Endometrial microvascular endothelial cells (primary cell): ENCODE measurements around the gene CAVIN4. TPM values are rescaled to one million over a fixed set of nuclear protein-coding genes. Genes with fewer than 3 reads are reported as not detected.

Experiments used
- in situ Hi-C: cut with HindIII; loops from 2 replicates; pipeline ENCODE4 v1.10.0; 2017; ENCODE audit warnings: low sequenced_read_pairs, low pct_unique_long_range_greater_than_20kb; ENCODE audit errors: inconsistent ontology term
- total RNA-seq: library from RNA; depleted of rRNA; stranded (reverse); fragments of >200 nt; gene quantifications from one replicate; pipeline ENCODE4 v1.2.3, GENCODE V29; 2015; ENCODE audit errors: inconsistent ontology term

The CAVIN4 gene, protein sequence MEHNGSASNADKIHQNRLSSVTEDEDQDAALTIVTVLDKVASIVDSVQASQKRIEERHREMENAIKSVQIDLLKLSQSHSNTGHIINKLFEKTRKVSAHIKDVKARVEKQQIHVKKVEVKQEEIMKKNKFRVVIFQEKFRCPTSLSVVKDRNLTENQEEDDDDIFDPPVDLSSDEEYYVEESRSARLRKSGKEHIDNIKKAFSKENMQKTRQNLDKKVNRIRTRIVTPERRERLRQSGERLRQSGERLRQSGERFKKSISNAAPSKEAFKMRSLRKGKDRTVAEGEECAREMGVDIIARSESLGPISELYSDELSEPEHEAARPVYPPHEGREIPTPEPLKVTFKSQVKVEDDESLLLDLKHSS
- total RNA-seq: 0.74 TPM

DNA sequence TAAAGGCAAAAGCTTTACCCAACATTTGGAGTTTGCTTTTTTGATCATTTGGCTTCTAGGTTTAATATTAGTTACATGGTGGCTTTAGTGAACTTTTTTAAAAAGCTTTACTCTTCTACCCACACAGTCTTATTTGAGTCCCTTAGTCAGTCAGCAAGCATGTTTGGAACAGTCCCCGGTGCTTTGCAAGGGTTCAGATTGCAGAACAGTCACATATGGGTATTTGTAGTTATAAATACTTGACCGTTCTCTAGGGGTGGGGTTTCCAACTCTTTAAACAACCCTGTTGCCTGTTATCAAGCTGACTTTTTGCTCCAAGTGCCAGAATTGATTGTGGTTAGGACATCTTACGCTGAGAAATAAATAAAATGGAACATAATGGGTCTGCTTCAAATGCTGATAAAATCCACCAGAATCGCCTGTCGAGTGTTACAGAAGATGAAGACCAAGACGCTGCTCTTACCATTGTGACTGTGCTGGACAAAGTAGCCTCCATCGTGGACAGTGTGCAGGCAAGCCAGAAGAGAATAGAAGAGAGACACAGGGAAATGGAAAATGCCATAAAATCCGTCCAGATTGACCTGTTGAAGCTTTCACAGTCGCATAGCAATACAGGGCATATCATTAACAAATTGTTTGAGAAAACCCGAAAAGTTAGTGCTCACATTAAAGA lies at the start of gene CAVIN4:
TSS of gene CAVIN4 (plus strand) at position 304 of the 673 bp plus-strand sequence. CDS start at position 369, 65 bp downstream.
- in situ Hi-C loops: no loop called here

DNA sequence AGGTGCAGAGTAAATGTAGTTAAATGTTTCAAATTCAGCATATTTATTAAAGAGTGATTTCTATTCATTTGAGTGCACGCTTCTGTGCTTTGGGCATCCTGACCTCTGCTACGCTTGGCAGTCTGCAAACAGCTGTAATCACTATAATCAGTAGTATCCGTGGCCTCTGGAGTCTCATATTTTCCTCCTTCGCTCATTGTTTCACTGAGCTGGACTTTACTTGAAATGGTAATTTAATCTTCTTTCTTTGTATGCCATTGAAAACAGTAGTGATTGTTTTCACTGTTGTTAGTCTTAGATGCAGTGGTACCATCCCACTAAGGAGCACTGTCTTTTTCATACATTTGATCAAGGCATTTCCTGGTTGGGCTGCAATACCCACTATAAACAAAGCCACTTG lies 43.5 kb upstream of the CAVIN4 start:
- in situ Hi-C loops: no loop called here

DNA sequence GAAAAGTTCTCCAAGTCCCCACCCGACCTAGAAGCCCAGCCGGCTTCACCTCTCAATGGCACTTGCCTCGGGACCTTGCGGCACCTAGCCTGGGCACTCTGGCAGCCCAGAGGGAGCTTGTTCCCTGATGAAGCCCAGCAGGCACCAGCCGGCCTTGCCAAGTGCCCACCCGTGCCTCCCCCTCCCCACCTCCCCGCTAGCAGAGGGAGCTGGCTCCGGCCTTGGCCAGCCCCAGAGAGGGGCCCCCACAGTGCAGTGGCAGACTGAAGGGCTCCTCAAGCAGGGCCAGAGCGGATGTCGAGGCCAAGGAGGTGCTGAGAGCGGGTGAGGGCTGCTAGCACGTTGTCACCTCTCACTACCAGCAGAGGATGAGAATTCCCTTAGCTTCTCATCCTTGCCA lies 37.6 kb upstream of the CAVIN4 start:
- in situ Hi-C loops: no loop called here

DNA sequence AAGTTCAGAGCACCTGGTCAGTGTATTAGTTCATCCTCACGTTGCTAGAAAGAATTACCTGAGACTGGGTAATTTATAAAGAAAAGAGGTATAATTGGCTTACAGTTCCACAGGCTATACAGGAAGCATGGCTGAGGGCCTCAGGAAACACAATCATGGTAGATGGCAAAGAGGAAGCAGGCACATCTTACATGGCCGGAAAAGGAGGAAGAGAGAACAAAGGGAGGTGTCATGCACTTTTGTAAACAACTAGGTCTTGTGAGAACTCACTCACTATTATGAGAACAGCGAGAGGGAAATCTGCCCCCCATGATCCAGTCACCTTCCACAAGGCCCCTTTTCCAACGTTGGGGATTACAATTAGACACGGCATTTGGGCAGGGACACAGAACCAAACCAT lies 28.8 kb upstream of the CAVIN4 start:
- in situ Hi-C loops: no loop called here

DNA sequence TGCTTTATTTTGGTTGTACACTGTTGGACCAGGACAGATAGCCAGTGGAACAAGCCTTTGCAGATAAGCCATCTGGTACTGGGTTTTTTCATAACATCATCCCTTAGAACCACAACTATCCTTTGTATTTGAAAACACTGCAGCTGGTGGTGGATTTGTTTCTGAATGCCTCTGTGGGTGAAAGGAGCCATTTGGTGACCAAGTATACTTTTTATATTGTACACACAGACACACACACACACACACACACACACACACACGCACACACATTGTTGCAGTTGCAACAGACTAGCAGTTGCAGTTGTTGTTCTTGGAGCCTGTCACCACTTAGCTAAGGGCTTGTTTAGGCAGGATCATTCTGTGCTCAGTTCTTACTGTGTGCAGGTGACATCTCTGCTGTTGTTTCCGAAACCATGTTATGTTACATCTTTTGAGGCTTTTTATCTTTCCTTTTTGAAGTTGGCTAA lies 22.9 kb upstream of the CAVIN4 start:
- in situ Hi-C loops: no loop called here

DNA sequence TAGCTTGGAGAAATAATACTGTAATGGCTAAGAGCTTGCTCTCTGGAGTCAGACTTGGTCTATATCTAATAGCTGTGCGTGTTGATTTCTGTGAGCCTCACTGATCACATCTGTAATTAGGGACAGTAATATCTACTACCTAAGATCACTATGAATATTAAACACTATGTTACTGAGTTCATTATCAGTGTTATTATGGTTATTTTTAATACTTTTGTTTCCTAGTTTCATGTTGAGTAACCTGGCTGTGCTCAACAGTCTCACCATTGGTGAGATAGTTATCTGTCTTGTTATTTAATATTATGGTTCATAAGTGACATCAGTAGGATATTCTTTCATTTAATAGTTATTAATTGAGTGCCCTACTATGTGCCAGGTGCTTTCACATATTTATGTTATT lies 22.4 kb upstream of the CAVIN4 start:
- in situ Hi-C loops: no loop called here

DNA sequence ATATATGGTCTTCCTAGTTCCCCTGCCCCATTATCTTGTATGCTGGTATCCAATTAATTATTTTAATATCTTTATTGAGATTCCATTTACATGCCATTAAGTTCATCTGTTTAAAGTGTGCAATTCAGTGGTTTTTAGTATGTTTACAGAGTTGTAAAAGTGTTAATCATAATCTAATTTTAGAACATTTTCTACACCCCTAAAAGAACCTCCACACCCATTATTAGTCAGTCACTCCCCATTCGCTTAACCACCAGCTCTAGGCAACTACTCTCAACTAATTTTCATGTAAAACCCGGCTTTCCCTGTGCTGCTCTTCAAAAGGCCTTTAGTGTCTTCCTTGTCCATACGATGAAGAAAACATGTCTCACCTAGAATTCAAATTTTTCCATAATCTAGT lies 20.8 kb upstream of the CAVIN4 start:
- in situ Hi-C loops: no loop called here

DNA sequence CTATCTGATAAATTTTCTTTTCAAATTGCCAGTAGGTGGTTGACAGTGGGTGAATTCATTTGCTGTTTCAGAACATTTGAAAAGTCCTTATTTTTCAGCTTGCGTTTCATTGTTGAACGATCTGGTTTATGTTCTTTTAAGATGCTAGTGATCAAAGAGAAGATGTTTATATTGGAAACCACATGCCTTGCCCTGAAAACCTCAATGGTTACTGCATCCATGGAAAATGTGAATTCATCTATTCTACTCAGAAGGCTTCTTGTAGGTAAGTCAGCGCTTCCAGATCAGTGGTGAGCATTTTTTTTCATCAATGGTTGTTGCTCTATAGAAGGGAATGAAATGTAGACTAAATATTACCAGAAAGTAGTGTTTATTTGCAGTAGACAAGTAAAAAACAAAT lies 16.6 kb upstream of the CAVIN4 start:
- in situ Hi-C loops: no loop called here

DNA sequence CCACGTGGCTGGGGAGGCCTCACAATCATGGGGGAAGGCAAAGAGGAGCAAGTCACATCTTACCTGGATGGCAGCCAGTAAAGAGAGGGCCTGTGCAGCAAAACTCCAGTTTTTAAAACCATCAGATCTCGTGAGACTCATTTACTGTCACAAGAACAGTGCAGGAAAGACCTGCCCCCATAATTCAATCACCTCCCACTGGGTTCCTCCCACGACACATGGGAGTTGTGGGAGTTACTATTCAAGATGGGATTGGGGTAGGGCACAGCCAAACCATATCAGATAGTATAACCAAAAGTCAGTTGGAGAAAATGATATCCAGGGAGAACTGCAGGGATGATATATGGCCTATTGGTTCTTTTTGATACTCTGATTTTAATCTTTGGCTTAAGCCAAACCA lies 10.0 kb upstream of the CAVIN4 start:
- in situ Hi-C loops: no loop called here

DNA sequence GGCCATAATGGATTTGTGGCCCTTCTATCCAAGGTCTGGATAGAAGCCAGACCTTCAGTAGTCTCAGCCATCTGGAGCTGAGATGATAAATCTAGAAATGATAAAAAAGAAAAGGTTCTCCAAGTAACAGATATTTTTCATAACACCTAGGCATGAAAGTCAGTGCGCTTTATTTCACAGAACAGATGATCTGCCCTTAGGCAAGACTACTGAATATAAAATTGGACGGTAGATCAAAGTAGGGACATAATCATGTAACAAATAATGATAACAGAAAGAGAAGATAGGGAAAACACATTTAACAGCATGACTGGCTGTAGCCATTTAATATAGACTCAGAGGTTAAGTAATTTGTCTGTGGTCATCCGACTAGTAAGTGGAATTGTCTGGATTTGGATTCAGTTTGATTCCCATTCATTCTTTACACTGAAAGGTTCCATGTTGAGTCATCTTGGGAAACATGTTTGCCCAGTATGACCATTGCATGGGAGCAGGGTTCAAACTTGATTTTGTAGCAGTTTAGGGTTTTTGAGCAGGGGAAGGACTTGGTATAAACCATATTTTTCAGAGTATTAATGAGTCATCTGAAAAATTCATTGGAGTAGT lies 4.1 kb upstream of the CAVIN4 start:
- in situ Hi-C loops: no loop called here

DNA sequence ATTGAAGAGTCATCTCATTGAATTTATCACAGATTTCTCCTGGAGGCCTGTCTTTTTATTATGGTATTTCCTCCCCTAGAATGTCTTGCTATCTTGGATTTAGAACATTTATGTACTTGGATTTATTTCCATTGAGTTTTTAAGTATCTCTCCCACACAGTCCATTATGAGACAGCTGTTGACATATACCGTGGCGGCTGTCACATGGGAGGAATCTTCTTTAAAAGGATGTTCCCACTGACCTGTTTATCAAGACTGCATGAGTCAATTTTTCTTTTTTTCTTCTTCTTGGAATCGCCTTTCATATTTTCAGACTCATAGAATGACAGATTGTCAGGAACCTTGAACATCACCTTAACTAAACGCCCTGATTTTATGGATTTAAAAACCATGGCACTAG lies 2.9 kb upstream of the CAVIN4 start:
- in situ Hi-C loops: no loop called here

DNA sequence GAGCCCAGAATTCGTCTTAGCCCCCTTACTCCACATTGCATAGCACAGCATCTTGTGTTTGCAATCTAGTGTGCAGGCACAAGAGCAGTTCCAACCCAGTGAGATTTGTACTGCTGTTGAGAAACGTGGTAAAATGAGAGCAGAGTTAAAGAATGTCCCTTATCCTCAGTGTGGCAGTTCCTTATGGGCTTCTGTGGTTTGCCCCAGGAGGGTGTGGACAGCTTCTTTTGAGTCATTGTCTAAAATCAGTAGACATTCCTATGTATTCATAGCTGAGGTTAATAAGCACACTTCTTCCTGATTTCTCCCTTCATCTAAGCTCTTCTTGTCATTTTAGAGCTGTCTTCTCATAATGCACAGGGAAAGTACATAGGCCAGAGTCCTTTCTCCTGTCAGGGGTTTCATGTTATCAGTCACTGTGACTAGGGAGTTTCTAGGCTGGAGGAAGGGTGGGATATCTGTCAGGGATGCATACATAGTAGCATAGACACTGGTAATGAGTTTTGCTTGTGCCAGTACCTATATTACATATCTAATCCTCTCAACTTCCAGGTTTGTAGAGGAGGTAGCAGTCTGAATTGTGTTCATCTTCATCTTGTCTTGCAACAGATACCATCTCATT lies 2.0 kb upstream of the CAVIN4 start:
- in situ Hi-C loops: no loop called here

DNA sequence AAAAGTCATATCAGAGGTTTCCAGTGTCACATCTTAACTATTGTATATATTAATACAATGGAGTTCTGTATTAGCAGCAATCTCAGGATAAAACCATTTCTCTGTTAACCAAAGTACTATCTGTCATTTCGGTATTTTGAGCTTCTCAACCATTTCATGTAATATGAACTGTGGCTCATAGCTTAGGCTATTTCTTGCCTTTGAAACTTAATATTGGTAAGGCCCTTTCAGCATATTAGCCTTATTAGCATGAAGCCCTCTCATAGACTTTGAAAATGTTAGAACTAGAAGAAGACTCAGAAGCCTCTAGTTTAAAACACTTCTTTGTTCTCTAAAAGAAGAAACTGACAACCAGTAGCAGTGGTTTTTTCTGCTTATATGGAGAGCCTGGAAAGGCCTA lies 731 bp downstream of the CAVIN4 start:
- in situ Hi-C loops: no loop called here

DNA sequence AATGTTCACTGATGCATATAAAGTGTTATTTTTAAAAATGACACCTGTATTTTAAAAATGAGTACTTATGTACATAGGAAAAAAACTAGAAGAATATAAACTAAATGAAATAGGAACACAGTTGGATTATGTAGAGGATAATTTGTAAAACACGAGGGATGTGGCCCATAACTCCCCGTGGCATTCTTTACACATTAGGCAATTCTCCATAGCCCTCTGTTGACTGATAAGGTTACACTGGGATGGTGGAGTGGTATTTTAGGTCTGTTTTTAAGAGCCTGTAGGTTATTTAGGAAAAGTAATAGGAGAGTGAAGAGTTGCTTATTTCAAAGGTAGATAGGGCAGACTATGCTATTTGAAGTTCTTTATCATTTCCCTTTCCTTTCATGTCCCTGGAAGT lies 1.8 kb downstream of the CAVIN4 start:
- in situ Hi-C loops: no loop called here

DNA sequence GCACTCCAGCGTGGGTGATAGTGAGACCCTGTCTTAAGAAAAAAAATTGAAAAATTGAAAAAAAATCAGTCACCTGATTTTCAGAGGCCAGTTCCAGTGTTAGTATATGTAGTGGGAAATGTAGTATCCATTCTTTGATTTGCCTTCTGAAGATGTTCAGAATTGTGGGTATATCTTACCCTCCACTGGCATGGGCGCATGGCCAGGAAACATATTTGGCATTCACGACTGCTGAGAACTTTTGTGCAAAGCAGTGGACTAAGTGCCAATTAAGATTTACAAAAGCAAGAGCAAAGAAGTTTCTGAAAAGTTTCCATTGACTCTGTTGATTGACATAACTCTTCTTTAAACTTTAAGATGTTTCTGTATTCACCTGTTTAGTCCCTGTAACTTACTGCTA lies 2.4 kb downstream of the CAVIN4 start:
- in situ Hi-C loops: no loop called here

DNA sequence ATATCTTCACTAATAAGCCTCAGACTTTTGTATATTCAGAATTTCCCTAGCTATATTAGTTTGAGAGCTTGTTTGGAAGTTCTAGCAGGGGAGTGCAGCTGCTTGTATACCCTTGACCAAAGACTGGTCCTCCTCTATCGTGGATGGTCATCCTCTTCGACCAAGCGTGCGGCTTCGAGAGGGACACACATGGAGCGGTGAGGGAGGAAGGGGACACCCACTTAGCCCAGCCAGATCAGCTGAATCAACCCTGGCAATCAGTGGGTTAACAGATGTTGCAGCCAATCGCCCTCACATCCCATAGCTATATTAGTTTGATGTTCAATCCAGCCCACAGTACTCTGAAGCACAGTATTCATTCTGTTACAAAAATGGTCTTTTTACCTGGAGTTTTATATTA lies 3.2 kb downstream of the CAVIN4 start:
- in situ Hi-C loops: no loop called here

DNA sequence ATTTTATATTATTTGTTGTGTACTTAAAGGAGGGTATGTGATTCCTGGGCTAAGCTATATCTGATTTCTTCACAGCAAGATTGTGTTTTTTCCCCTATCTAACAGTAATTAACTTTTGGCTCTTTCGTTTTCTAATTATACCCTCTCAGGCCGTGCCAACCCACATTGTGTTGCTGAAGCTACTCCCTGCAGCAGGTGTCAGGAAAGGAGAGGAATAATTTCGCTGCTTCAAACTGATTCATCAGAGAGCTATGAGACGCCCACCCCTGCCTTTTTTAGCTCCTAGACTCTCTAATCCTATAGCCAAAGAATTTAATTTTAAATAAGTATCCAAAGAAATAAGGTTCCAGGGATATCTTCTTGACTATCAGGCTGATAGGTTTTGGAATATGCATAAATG lies 3.8 kb downstream of the CAVIN4 start:
- in situ Hi-C loops: no loop called here

DNA sequence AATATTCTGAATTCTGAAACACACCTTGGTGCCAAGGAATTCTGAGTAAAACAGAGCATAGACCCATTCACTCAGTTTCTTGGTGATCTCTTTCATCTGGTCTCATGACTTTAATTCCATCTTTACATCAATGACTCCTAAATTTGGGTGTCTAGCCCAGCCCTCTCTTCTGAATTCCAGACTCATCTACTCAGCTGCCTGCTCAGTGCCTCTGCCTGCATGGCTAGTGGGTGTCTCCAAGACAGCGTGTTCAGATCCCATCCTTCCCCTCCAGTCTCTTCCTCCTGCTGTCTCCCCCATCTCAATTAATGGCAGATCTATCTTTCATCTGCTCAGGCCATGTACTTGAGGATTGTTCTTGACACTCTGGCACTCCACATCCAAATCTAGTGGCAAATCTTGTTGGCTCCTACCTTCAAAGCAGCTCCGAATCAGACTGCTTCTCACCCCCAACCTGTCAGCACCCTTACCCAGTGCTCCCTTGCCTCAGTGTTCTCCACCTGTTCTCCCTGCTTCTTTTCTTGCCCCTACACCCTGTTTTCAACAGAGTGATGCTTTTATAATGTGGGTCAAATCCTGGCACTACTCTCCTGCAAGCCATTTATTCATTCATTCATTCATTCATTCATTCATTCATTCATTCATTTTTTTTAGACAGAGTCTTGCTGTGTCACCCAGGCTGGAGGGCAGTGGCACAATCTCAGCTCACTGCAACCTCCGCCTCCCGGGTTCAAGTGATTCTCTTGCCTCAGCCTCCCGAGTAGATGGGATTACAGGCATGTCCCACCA lies 5.3 kb downstream of the CAVIN4 start:
- in situ Hi-C loops: no loop called here

DNA sequence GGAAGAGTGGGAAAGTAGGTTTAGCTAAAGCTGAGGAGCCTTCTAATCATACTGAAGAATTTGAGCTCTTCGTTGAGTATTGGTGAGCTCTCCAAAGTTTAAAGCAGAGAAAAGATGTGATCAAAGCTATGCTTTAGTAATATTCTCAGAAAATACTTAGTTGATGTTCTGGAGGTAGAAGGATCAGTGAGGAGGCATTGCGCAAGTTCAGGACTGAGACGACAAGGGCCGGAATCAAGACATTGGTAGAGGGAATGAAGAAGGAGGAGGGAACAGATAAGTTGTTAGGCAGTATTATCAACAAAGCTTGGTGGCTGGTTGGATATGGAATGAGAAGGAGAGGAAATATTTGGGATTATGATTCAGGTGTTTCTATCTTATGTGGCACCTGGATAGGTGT lies 7.1 kb downstream of the CAVIN4 start:
- in situ Hi-C loops: no loop called here
